Natural killer cell (primary cell): Measurements from ENCODE around the gene CNPY4. TPM values are rescaled to one million over a fixed set of nuclear protein-coding genes. Genes with fewer than 3 reads are reported as not detected.
A peak's percentile ranks its signal among the peaks of the same experiment; 100 is the strongest.

Experiments
- ATAC-seq, 3 donors: fragments of 150-1000 bp in 2 of 3; fragments of 200-7000 bp in 1 of 3; cut with Tn5 transposase; 1 replicate in 1 of 3; 2 replicates in 2 of 3; pipeline ENCODE4 v1.10.0; 2021; ENCODE audit warnings: mild to moderate bottlenecking in 2 of 3, moderate library complexity in 2 of 3
- DNase-seq, 2 donors: peaks; one replicate each; pipeline versions ENCODE4 v3.0.0 to v3.0.0-alpha.2; 2013 to 2021; ENCODE audit warnings: mixed read lengths in 1 of 2
- H3K27ac ChIP-seq: one replicate; pipeline ENCODE4 v1.5.1; 2013; ENCODE audit warnings: mild to moderate bottlenecking, low read length
- H3K27me3 ChIP-seq: one replicate; pipeline ENCODE4 v1.6.1; 2013; ENCODE audit warnings: low read length; ENCODE audit not compliant: control insufficient read depth, insufficient read depth
- H3K36me3 ChIP-seq: one replicate; pipeline ENCODE4 v1.6.1; 2013; ENCODE audit warnings: low read length; ENCODE audit not compliant: control insufficient read depth, insufficient read depth
- H3K4me1 ChIP-seq: one replicate; pipeline ENCODE4 v1.6.1; 2013; ENCODE audit warnings: low read length; ENCODE audit not compliant: control insufficient read depth, insufficient read depth
- H3K4me3 ChIP-seq: one replicate; pipeline ENCODE4 v1.5.1; 2013; ENCODE audit warnings: low read length
- H3K9me3 ChIP-seq: one replicate; pipeline ENCODE4 v1.6.1; 2013; ENCODE audit warnings: low read length; ENCODE audit not compliant: control insufficient read depth, insufficient read depth
- H3K27ac Mint-ChIP-seq, 2 donors: one replicate each; pipeline ENCODE4 v1.8.0; 2022; ENCODE audit warnings: mild to moderate bottlenecking in 2 of 2, mixed read lengths in 2 of 2, moderate library complexity in 1 of 2
- H3K27me3 Mint-ChIP-seq, 2 donors: one replicate each; pipeline ENCODE4 v1.8.0; 2022; ENCODE audit warnings: low read depth in 2 of 2, mixed read lengths in 2 of 2
- H3K36me3 Mint-ChIP-seq: one replicate; pipeline ENCODE4 v1.8.0; 2022; ENCODE audit warnings: mixed read lengths
- H3K4me1 Mint-ChIP-seq, 2 donors: one replicate each; pipeline ENCODE4 v1.8.0; 2022; ENCODE audit warnings: mixed read lengths in 2 of 2
- H3K4me3 Mint-ChIP-seq: one replicate; pipeline ENCODE4 v1.8.0; 2022; ENCODE audit warnings: mild to moderate bottlenecking, moderate library complexity, mixed read lengths
- H3K9me3 Mint-ChIP-seq, 2 donors: one replicate each; pipeline ENCODE4 v1.8.0; 2022; ENCODE audit warnings: mixed read lengths in 2 of 2
- CTCF ChIP-seq: fragments of 200-600 bp; IDR thresholded peaks from one replicate; pipeline ENCODE4 v1.8.0; 2022; ENCODE audit warnings: antibody characterized with exemption
- WGBS: methylation state at CpG from one replicate; pipeline ENCODE4 v1.1.7; 2013; ENCODE audit warnings: missing lambda C conversion rate; ENCODE audit not compliant: insufficient coverage; 5-methylcytosine and 5-hydroxymethylcytosine counted together
- intact Hi-C: fragments of 100-400 bp; cut with micrococcal nuclease; formaldehyde crosslinking; loops from one replicate; pipeline ENCODE4 v1.14.2; 2022
- total RNA-seq, 4 donors: library from RNA; stranded (reverse); fragments of 120-200 nt in 1 of 4; gene quantifications; one replicate each; pipeline versions ENCODE4 v1.2.3 to v1.2.4, GENCODE V29; 2013 to 2022

CNPY4 gene
- total RNA-seq, 3 donors from 2014 or later (not counting 1 experiment from before 2014, with no cell fraction given), result 19.1 to 25.8 (median 23.9) TPM

DNA sequence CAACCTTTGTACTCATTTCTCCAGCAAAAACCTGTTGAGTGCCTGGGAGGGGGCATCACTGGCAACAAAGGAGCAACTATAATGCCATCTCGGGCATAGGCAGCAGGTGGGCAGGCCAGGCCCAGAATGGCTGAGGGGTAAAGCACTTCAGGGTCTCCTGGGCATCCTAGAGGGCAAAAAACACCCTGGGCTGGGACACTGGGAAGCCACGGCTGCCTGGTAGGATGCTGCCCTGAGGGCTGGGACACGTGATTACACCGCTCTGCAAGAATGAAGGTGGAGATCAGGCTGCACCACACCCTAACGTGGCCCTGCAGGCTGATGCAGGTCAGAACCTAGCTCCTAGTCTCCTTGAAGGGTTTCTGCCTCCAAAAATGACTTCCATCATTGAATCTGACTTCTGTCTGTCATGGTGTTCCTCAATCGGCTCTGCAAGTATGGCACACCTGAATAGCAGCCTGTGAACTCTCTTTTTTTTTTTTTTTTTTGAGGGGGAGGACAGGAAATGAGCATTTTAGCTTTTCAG lies 43.6 kb downstream of the CNPY4 start:
- Mint-ChIP-seq H3K27me3 (peaks cover 24 to 28% of the 10 kb centered on the region in 2 donors), H3K4me3 (peak overlapping the region; percentile 6), H3K9me3 (no peaks in the 10 kb centered on the region), H3K27ac (no peak overlapping the region), H3K4me1 (peaks cover 13 to 18% of the 10 kb centered on the region in 2 donors), H3K36me3 (no peaks in the 10 kb centered on the region)
- Histone ChIP-seq H3K27me3 (peaks cover 18% of the 10 kb centered on the region), H3K4me1 (peaks cover 27% of the 10 kb centered on the region), H3K9me3 (no peaks in the 10 kb centered on the region), H3K27ac (no peak overlapping the region), H3K36me3 (no peaks in the 10 kb centered on the region), H3K4me3 (no peak overlapping the region)
- intact Hi-C loops, result no loop called here
- no peak for TF ChIP-seq CTCF
- ATAC-seq, result no peak
- 66% methylated on average over 6 of the region's 6 CpGs for WGBS
- DNase-seq, result peak in 1 of 2 donors; percentile 56

DNA sequence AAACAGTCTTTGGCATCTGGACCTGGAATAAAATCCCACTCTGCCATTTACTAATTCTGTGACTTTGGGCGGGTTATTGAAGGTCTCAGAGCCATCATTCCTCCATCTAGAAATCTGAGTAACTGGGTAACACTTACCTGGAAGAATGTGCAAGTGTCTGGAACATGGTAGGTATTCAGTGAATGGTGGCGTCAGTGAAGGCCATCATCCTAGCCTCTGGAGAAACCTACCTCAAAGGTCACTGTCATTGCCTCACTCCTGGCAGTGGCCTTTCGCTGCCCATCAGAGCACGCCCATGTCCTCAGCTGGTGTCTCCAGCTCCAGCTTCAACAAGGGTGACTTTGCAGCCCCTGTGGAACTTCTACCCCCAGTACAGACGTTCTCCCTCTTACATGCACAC lies 44.4 kb downstream of the CNPY4 start:
- Histone ChIP-seq H3K27ac (no peak overlapping the region), H3K36me3 (no peaks in the 10 kb centered on the region), H3K9me3 (no peaks in the 10 kb centered on the region), H3K27me3 (peaks cover 23% of the 10 kb centered on the region), H3K4me1 (peaks cover 32% of the 10 kb centered on the region), H3K4me3 (no peak overlapping the region)
- no peak for ATAC-seq
- Mint-ChIP-seq H3K9me3 (no peaks in the 10 kb centered on the region), H3K27me3 (peaks cover 32 to 36% of the 10 kb centered on the region in 2 donors), H3K4me3 (no peak overlapping the region), H3K27ac (no peak overlapping the region), H3K36me3 (no peaks in the 10 kb centered on the region), H3K4me1 (peaks cover 21 to 26% of the 10 kb centered on the region in 2 donors)
- peak in 1 of 2 donors; percentile 5 for DNase-seq
- TF ChIP-seq CTCF, result no peak
- intact Hi-C loops, result no loop called here
- 88% methylated on average over 5 of the region's 5 CpGs for WGBS

GRCh38 chr7:100166317-100166940 lies 47.0 kb downstream of the CNPY4 start:
- H3K27ac Mint-ChIP-seq, result no peak overlapping the region
- WGBS, result 69% methylated on average over 15 of the region's 16 CpGs
- H3K4me1 Mint-ChIP-seq, result peaks cover 28 to 38% of the 10 kb centered on the region in 2 donors
- Histone ChIP-seq H3K36me3 (no peaks in the 10 kb centered on the region), H3K9me3 (no peaks in the 10 kb centered on the region), H3K4me3 (no peak overlapping the region), H3K4me1 (peaks cover 38% of the 10 kb centered on the region), H3K27me3 (peaks cover 33% of the 10 kb centered on the region), H3K27ac (no peak overlapping the region)
- no peak for ATAC-seq
- peak overlapping the region; percentile 62 for H3K4me3 Mint-ChIP-seq
- intact Hi-C loops, result no loop called here
- H3K9me3 Mint-ChIP-seq, result no peaks in the 10 kb centered on the region
- H3K27me3 Mint-ChIP-seq, result peaks cover 47 to 51% of the 10 kb centered on the region in 2 donors
- no peak for TF ChIP-seq CTCF
- no peaks in the 10 kb centered on the region for H3K36me3 Mint-ChIP-seq
- peak in 1 of 2 donors; percentile 64 for DNase-seq
